Measurements from ENCODE around the gene DAZAP1.

DNA sequence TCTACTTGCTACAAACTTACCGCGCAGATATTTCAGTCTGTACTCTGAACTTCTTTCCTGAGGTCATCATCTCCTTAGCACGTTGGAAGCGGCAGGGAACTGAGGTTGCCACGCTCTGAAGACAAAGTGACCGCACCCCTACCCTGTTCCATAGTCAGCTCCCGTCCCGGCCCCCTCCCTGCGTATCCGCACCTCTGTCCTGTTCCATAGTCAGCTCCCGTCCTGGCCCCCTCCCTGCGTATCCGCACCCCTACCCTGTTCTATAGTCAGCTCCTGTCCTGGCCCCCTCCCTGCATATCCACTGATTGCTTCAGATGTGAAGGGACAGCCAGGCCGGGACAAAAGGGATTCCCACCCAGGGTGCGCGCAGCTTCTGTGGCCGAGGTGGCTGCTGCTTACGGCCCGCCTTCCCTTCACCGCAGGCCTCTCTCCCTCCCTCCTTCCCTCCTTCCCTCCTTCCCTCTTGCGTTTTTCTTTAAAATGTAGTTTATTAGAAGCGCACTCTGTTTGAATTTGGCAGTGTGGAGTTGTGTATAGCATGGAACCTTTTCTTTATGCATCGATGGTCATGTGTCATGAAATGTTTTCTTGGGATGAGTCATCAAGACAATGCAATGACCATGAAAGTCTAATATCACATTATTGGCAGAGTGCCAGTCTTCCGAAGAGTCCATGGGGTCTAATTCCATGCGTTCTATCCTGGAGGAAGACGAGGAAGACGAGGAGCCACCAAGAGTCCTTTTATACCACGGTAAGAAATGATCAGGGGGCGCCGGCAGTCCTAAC, 45.6 kb upstream of the DAZAP1 start:
- TF ChIP-seq YY1 (IDR thresholded peaks at IDR 0.05; ENCODE audit: insufficient read depth, insufficient read length), result no peak
- TF ChIP-seq ZNF274 (IDR thresholded peaks at IDR 0.05; ENCODE audit: low read depth, low read length), result no peak
